Tibial nerve (tissue), 3 donors: Measurements from ENCODE around the gene INPP4B.

Experiments used
- POLR2A ChIP-seq, 2 donors: fragments of 450-650 bp; IDR thresholded peaks; one replicate each; pipeline ENCODE4 v1.6.1; 2017; ENCODE audit warnings: antibody characterized with exemption in 2 of 2, mild to moderate bottlenecking in 2 of 2, moderate library complexity in 2 of 2
- TF ChIP-seq, protein P1 (sequence below), 5 experiments: fragments of 200-600 bp in 3 of 5; fragments of 450-650 bp in 2 of 5; sonication (generic) in 3 of 5; IDR thresholded peaks; one replicate each; pipeline ENCODE4 v1.5.1; 2016 to 2019; ENCODE audit warnings: antibody characterized with exemption in 5 of 5, mild to moderate bottlenecking in 3 of 5, moderate library complexity in 2 of 5

DNA sequence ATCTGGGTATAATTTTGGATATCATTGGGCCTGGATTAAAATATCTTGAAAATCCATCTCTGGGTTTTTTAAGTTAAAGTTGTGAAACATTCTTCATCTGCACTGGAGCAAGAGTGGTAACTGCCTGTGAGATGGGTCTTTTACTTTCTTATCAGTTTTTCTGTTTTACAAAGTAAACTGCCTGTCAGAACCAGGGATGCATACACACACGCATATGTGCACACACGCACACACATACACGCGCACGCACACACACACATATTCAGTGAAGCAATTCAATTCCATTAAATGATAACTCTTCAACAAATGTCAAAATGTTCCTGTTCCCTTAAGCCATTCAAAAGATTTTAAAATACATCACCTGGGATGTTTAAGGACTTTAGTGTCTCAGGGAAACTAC, 515.8 kb downstream of the INPP4B start:
- TF ChIP-seq, protein P1, sequence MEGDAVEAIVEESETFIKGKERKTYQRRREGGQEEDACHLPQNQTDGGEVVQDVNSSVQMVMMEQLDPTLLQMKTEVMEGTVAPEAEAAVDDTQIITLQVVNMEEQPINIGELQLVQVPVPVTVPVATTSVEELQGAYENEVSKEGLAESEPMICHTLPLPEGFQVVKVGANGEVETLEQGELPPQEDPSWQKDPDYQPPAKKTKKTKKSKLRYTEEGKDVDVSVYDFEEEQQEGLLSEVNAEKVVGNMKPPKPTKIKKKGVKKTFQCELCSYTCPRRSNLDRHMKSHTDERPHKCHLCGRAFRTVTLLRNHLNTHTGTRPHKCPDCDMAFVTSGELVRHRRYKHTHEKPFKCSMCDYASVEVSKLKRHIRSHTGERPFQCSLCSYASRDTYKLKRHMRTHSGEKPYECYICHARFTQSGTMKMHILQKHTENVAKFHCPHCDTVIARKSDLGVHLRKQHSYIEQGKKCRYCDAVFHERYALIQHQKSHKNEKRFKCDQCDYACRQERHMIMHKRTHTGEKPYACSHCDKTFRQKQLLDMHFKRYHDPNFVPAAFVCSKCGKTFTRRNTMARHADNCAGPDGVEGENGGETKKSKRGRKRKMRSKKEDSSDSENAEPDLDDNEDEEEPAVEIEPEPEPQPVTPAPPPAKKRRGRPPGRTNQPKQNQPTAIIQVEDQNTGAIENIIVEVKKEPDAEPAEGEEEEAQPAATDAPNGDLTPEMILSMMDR (IDR thresholded peaks at IDR 0.05) = no peak
- TF ChIP-seq POLR2A (IDR thresholded peaks at IDR 0.05) = no peak
